GM12892 (cell line): ENCODE results near the gene SNCG. TPM values are rescaled to one million over a fixed set of nuclear protein-coding genes. Genes with fewer than 3 reads are reported as not detected.
"Not testable (repeated sequence)": the region's sequence is repeated elsewhere in the genome, so short reads cannot be mapped to it uniquely, and the experiment has no call there.

ENCODE experiments used
- DNase-seq: peaks from one replicate; pipeline ENCODE4 v3.0.0; 2011; ENCODE audit not compliant: insufficient read length
- FAIRE-seq: peaks from 2 replicates; lab custom pipeline; 2011; peaks lifted over from hg19 to GRCh38; lab: Jason Lieb, UNC
- POLR2A ChIP-seq: IDR thresholded peaks from 2 replicates; pipeline ENCODE4 v1.6.1; 2011; ENCODE audit warnings: low read depth, low read length, control low read depth
- POLR2AphosphoS5 ChIP-seq: IDR thresholded peaks from 2 replicates; pipeline ENCODE4 v1.6.1; 2011; ENCODE audit warnings: low read depth, low read length, control low read depth
- TAF1 ChIP-seq: IDR thresholded peaks from 2 replicates; pipeline ENCODE4 v1.6.1; 2011; ENCODE audit warnings: low read depth, mild to moderate bottlenecking, control low read depth, low read length, borderline replicate concordance
- polyA plus RNA-seq: library from polyadenylated mRNA; unstranded; fragments of >200 nt; gene quantifications from one replicate; pipeline ENCODE4 v1.2.1, GENCODE V29; 2012; ENCODE audit warnings: missing spikeins, inconsistent platforms; ENCODE audit not compliant: missing spikeins

The SNCG gene
- 0.51 TPM for polyA plus RNA-seq

DNA sequence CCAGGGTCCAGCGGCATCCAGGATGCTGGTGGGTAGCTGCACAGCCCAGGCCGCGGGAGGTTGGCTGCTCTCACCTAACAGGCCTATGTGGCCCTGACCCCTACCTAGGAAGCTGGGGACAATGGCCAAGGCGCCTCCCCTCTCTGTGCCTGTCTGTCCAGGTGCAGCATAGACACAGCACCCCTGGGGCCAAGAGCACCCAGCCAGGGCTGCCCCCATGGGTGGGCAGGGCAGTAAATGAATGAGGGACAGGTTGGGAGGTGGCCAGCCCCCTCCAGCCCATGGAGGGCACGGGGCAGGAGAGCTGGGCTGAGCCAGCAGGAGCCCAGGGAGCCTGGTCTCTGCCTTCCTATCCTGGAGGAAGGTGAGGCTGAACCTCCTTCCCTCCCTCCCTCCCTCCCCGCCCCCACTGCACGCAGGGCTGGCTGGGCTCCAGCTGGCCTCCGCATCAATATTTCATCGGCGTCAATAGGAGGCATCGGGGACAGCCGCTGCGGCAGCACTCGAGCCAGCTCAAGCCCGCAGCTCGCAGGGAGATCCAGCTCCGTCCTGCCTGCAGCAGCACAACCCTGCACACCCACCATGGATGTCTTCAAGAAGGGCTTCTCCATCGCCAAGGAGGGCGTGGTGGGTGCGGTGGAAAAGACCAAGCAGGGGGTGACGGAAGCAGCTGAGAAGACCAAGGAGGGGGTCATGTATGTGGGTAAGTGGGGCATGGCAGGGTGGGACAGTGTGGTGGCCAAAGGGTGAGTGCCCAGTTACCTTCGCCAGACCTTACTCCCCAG, at the start of gene SNCG:
SNCG (plus strand) TSS at position 484 of the 785 bp plus-strand sequence; CDS start at position 583, 99 bp downstream.
- FAIRE-seq (no peak), DNase-seq (no peak)
- TF ChIP-seq TAF1 (no peak), POLR2A (no peak), POLR2AphosphoS5 (no peak)

GRCh38 chr10:86914734-86915133, 43.7 kb upstream of the SNCG start:
- FAIRE-seq (no peak), DNase-seq (no peak)
- TF ChIP-seq TAF1 (no peak), POLR2AphosphoS5 (no peak), POLR2A (no peak)

- FAIRE-seq (no peak), DNase-seq (no peak)
- TF ChIP-seq POLR2AphosphoS5 (no peak), POLR2A (no peak), TAF1 (no peak)
These were observed 40.4 kb upstream of the SNCG start for GRCh38 chr10:86918022-86918471.

- FAIRE-seq (no peak), DNase-seq (no peak)
- TF ChIP-seq POLR2A (no peak), TAF1 (no peak), POLR2AphosphoS5 (no peak)
These were observed 35.8 kb upstream of the SNCG start for GRCh38 chr10:86922553-86922961.

DNA sequence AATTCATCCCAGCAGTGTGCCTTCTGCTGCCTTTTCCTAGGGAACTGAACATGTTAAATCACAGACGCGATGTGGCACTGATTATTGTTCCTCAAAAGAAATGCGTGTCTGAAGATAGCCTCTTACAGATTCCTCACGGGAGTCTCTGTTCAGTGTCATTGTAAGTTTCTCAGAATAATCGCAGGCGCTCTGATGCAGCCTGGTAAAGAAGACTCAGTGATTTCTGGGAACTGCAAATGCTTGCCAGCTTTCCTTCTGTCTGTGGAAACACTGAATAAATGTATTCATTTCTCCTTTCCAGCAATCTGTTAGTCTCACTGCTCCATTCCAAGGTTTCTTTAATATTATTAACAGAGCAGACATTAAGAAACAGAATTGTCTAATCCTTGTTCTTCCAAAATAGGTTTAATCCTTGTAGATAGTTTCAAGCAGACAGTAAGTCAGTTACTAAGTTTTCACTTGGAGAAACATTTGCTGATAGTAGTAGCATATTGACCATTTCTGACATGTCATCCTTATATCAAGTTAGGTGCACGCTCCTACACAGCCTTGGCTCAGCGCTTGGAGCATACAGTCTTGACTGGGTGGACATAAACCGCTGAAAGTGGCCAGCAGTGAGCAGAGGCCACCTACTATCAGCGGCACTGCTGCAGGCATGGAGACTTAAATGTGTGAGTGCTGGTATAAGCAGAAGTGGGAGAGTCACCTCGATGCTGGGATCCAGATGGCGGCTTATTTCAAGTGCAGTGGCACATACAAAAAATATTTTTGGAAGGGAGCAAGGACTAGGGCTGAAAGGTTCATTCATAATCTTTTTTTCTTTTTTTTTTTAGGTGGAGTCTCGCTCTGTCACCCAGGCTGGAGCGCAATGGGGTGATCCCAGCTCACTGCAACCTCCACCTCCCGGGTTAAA, 28.7 kb upstream of the SNCG start:
- TF ChIP-seq TAF1: no peak
- no peak for TF ChIP-seq POLR2A
- TF ChIP-seq POLR2AphosphoS5: no peak
- DNase-seq (no peak), FAIRE-seq (no peak)

GRCh38 chr10:86931872-86932271, 26.5 kb upstream of the SNCG start:
- TF ChIP-seq TAF1 (no peak), POLR2A (no peak), POLR2AphosphoS5 (no peak)
- no peak for DNase-seq
- FAIRE-seq: no peak

DNA sequence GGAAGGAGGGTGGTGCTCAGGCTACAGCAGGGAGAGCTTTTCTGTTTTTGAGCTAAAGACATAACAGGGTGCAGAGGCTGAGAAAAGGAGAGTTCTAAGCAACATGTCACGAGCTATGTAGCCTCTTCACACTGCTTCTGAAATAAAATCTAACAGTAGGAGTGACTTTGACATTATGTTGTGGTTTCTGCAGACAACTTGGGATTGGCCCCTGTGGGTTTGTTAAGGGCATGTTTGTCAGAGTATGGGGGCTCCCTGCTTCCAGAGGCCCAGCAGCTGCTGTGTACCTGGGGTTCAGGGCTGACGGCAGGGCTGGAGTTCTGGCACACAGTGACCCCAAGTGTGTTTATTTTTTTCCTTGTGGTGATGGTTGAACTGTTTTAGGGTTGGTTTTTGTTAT, 25.7 kb upstream of the SNCG start:
- no peak for TF ChIP-seq POLR2AphosphoS5
- no peak for TF ChIP-seq TAF1
- TF ChIP-seq POLR2A: no peak
- FAIRE-seq (no peak), DNase-seq (no peak)

- not testable (repeated sequence) for DNase-seq, FAIRE-seq
These were observed 24.2 kb upstream of the SNCG start for GRCh38 chr10:86934162-86934711.

GRCh38 chr10:86936661-86937501, 21.5 kb upstream of the SNCG start:
- DNase-seq (no peak), FAIRE-seq (no peak)
- TF ChIP-seq TAF1 (no peak), POLR2A (no peak), POLR2AphosphoS5 (no peak)

DNA sequence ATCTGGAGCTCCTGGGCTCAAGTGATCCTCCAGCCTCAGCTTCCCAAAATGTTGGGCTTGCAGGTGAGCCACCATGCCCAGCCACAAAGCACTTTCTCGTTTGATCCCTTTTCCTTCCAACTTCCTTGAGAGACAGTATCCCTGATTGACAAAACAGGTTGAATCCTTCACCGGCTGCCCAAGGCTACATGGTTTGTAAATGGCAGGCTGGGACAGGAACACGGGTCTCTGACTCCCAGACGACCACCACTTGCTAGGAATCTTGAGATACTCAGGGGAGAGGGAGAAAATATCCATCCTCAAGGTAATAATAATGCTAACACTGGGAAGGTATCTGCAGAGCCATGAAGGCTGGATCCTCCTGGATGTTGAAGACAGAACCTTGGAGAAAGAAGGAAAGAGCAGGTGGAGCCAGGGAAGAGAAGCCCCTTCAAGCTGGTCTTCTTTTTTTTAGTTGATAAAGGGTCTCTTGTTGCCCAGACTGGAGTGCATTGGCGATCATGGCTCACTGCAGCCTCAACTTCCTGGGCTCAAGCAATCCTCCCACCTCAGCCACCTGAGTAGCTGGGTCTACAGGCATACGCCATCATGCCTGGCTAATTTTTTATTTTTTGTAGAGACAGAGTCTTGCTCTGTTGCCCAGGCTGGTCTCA, 20.8 kb upstream of the SNCG start:
- TF ChIP-seq TAF1 (no peak), POLR2A (no peak), POLR2AphosphoS5 (no peak)
- FAIRE-seq: no peak
- DNase-seq: no peak

DNA sequence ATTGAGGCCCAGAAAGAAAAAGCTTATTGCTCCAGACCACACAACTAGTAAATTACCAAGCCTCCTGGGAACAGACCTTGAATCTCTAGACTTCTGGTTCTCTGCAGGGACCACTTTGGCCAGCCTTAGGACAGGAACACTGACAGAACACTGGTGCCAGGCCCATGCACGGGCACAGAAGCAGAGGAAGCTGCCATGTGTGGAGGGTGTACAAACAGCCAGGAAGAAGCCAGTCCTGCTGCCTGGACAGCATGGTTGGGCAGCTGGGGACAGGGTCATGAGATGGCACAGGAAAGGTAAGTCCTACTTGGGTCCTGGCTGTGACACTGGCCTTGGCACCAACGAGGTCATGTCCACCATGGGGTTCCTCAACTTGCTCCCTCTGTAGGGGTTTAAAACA, 20.1 kb upstream of the SNCG start:
- no peak for DNase-seq
- no peak for FAIRE-seq
- no peak for TF ChIP-seq POLR2AphosphoS5
- no peak for TF ChIP-seq TAF1
- no peak for TF ChIP-seq POLR2A

GRCh38 chr10:86940076-86940475, 18.3 kb upstream of the SNCG start:
- FAIRE-seq, DNase-seq: not testable (repeated sequence)
